ENCODE measurements around the gene ARHGAP31. TPM values are rescaled to one million over a fixed set of nuclear protein-coding genes. Genes with fewer than 3 reads are reported as not detected.
"Not testable (repeated sequence)": the region's sequence is repeated elsewhere in the genome, so short reads cannot be mapped to it uniquely, and the experiment has no call there.

The ARHGAP31 gene
- total RNA-seq, 3 donors from 2014 or later = 16.0 to 22.0 (median 17.2) TPM

DNA sequence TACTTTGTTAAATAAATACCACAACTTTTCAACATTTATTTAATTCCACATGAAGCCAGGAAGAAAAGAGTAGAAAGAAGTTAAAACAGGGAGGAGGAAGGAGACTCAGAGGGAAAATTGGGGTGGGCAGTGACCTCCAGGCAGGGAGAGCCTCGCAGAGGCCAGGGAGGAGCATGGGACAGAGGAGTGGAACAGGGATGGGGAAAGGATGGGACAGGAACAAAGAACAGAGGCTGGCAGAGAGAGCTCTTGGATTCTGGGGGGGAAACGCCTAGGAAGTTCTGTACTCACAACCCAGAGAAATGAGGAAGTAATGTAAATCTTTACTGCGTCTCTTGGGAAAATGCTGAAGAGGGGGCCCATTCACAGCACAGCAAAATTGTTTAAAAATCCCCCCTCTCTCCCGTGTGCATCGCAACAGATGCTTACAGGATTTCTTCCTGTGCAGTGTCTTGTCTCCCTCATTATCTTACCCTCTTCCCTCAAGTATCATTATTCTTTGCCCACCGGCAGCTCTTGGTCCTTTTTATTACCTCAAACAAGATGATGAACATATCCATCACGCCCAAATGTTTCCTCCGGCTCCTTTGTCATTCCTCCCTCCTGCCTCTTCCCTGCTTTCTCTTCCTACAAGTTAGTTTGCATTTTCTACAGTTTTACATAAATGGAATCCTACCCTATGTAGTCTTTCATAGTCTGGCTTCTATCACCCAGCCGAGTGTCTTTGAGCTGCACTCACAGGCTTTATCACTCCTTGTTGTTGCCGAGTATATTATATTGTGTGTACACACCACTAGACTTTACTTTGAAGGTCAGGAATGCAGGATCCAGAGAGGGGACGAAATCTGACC, 65.5 kb downstream of the ARHGAP31 start:
- H3K27me3 Mint-ChIP-seq (ENCODE audit: low read depth) = no peaks in the 10 kb centered on the region
- ATAC-seq (no peak), DNase-seq (no peak)
- no peaks in the 10 kb centered on the region for H3K36me3 Mint-ChIP-seq (ENCODE audit: insufficient read depth)
- H3K4me1 Mint-ChIP-seq (ENCODE audit: low read depth) = no peaks in the 10 kb centered on the region
- no peak overlapping the region for H3K4me3 Mint-ChIP-seq
- no peaks in the 10 kb centered on the region for H3K9me3 Mint-ChIP-seq

GRCh38 chr3:119360736-119361462, 66.7 kb downstream of the ARHGAP31 start:
- Mint-ChIP-seq H3K9me3 (no peaks in the 10 kb centered on the region), H3K36me3 (ENCODE audit: insufficient read depth) (no peaks in the 10 kb centered on the region), H3K27me3 (ENCODE audit: low read depth) (no peaks in the 10 kb centered on the region), H3K4me3 (no peak overlapping the region), H3K4me1 (ENCODE audit: low read depth) (no peaks in the 10 kb centered on the region)
- DNase-seq (no peak), ATAC-seq (no peak)

DNA sequence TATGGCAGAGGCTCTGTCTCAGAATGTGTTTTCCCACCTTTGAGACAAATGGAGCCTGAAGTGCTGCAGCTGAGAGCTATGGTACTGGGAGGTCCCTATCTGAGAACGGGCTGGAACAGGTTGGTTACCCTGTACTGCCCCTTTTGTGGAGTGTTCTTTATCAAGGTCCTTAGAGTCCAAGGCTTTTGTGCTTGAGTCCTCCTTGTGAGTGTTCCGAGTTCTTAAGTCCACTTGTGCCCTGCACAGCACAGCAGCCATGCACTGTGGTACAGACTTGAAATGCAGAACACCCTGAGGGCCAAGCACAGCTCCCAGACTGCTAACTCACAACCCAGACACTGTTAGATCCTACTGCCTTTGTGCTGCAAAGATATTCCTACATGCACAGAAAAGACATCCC, 67.8 kb downstream of the ARHGAP31 start:
- Mint-ChIP-seq H3K27me3 (ENCODE audit: low read depth) (no peaks in the 10 kb centered on the region), H3K9me3 (no peaks in the 10 kb centered on the region), H3K4me1 (ENCODE audit: low read depth) (no peaks in the 10 kb centered on the region), H3K4me3 (no peak overlapping the region), H3K36me3 (ENCODE audit: insufficient read depth) (peaks cover 3% of the 10 kb centered on the region)
- ATAC-seq (no peak), DNase-seq (no peak)

DNA sequence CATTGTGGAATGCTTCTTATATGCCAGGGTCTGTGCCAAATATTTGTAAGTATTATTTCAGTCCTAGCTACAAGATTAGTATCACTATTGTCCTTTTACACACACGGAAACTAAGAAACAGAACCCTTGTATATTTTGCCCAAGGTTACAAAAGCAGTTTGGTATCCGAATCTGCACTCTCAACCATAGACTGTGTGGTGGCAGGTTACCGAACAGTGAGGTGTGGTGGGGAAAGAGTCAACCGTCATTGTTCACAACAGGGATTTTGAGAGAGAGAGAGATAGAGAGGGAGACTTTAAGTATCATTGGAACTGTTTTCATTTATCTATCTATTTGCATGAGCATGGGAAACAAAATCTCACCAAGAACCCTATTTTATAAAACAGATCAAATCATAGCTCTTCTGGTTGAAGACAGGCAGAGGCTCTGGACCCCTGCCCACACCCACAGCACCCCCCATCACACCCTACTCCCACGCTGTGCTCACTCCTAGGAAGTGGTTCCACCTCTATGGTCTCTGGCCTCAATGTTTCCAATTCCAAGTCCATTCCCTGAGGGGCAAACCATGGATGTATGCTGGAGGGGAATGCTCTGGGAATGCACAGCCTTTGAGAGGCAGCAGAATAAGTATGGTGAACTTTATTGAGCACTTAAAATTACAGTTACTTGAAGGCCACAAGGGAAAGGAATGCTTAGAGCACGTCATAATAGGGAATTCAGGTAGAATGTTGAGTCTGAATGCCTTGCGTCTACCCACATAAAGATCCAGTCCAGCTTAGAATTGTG, 69.0 kb downstream of the ARHGAP31 start:
- Mint-ChIP-seq H3K4me3 (no peak overlapping the region), H3K4me1 (ENCODE audit: low read depth) (no peaks in the 10 kb centered on the region), H3K9me3 (no peaks in the 10 kb centered on the region), H3K27me3 (ENCODE audit: low read depth) (no peaks in the 10 kb centered on the region), H3K36me3 (ENCODE audit: insufficient read depth) (peaks cover 3% of the 10 kb centered on the region)
- ATAC-seq = no peak
- no peak for DNase-seq

GRCh38 chr3:119364401-119364800, 70.2 kb downstream of the ARHGAP31 start:
- no peak for DNase-seq
- Mint-ChIP-seq H3K9me3 (no peaks in the 10 kb centered on the region), H3K27me3 (ENCODE audit: low read depth) (no peaks in the 10 kb centered on the region), H3K4me3 (no peak overlapping the region), H3K4me1 (ENCODE audit: low read depth) (no peaks in the 10 kb centered on the region), H3K36me3 (ENCODE audit: insufficient read depth) (peaks cover 11% of the 10 kb centered on the region)
- ATAC-seq = no peak

DNA sequence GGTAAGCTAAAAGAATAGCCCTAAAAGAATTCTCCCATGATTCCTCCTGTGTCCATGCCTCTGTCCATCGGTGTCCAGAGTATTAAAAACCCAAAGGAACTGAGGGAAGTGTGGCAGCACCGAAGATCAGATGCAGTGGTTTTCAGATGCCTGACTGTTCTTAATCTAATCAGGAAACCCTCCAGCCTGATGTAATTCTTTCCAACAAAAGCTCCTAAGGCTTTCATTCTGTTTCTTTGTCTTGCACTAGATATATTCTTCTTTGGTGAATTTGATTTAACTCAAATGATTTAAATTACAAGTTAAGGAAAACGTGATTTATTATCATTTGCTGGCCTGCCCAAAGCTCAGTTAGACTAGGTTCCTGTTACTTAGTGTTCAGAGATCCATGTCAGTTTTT, 71.2 kb downstream of the ARHGAP31 start:
- Mint-ChIP-seq H3K9me3 (no peaks in the 10 kb centered on the region), H3K4me3 (no peak overlapping the region), H3K27me3 (ENCODE audit: low read depth) (no peaks in the 10 kb centered on the region), H3K4me1 (ENCODE audit: low read depth) (no peaks in the 10 kb centered on the region), H3K36me3 (ENCODE audit: insufficient read depth) (peaks cover 12% of the 10 kb centered on the region)
- DNase-seq = no peak
- no peak for ATAC-seq

- Mint-ChIP-seq H3K4me3 (no peak overlapping the region), H3K4me1 (ENCODE audit: low read depth) (no peaks in the 10 kb centered on the region), H3K9me3 (peaks cover 3% of the 10 kb centered on the region), H3K36me3 (ENCODE audit: insufficient read depth) (peaks cover 17% of the 10 kb centered on the region), H3K27me3 (ENCODE audit: low read depth) (no peaks in the 10 kb centered on the region)
- no peak for ATAC-seq
- no peak for DNase-seq
These were observed 72.8 kb downstream of the ARHGAP31 start for GRCh38 chr3:119367000-119367399.

DNA sequence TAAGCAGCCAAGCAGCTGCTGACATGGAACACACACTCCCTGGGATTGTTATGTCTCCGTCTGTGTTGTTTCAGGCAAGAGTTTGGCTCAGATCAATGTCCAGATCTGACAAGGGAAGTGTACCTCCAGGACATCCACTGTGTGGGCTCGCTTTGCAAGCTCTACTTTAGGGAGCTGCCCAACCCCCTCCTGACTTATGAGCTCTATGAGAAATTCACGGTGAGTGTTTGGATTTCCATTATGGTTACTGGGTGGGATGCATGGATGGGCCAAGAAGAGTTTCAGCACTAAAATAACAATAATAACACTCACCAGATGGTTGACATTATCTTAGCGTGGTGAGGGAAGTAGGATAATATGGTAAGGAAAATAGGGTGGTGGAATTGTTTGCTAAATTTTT, 74.1 kb downstream of the ARHGAP31 start:
- Mint-ChIP-seq H3K27me3 (ENCODE audit: low read depth) (no peaks in the 10 kb centered on the region), H3K4me3 (no peak overlapping the region), H3K36me3 (ENCODE audit: insufficient read depth) (peaks cover 17% of the 10 kb centered on the region), H3K4me1 (ENCODE audit: low read depth) (no peaks in the 10 kb centered on the region), H3K9me3 (peaks cover 3% of the 10 kb centered on the region)
- DNase-seq = no peak
- ATAC-seq = no peak

GRCh38 chr3:119371786-119372185, 77.6 kb downstream of the ARHGAP31 start:
- not testable (repeated sequence) for H3K9me3 Mint-ChIP-seq; ATAC-seq; H3K27me3 Mint-ChIP-seq (ENCODE audit: low read depth); DNase-seq; H3K4me3 Mint-ChIP-seq; H3K4me1 Mint-ChIP-seq (ENCODE audit: low read depth)
- peaks cover 25% of the 10 kb centered on the region for H3K36me3 Mint-ChIP-seq (ENCODE audit: insufficient read depth)

DNA sequence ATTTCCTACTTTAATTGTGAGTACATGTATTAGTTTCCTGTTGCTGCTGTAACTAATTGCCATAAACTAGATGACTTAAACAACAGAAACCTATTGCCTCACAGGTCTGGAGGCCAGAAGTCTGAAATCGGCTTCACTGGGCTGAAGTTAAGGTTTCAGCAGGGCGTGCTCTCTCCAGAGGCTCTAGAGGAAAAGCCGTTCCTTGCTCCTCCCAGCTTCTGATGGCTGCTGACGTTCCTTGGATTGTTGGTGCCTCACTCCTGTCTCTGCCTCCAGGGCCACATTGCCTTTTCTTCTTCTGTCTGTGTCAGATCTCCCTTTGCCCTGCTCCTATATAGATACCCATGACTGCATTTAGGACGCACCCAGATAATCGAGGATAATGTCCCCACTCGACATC, 80.9 kb downstream of the ARHGAP31 start:
- no peak overlapping the region for H3K4me3 Mint-ChIP-seq
- H3K9me3 Mint-ChIP-seq = peaks cover 3% of the 10 kb centered on the region
- H3K36me3 Mint-ChIP-seq (ENCODE audit: insufficient read depth) = peaks cover 20% of the 10 kb centered on the region
- no peak for DNase-seq
- peaks cover 1% of the 10 kb centered on the region for H3K4me1 Mint-ChIP-seq (ENCODE audit: low read depth)
- ATAC-seq = no peak
- no peaks in the 10 kb centered on the region for H3K27me3 Mint-ChIP-seq (ENCODE audit: low read depth)

DNA sequence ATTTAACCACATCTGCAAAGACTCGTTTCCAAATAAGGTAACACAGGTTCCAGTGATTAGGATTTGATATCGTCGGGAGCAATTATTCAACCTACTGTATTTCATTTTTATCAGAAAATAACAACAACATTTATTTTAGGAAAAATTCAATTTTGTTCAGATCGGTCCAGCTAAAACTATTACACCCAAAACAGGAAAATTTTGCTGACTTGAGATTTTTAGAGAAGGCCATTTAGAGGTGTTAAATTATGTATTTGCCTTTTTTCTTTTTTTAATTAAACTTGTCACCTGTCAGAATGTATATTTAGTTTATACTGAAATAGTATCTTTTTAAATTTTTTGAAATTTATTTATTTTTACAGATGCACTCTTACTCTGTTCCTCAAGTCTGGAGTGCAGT, 81.3 kb downstream of the ARHGAP31 start:
- DNase-seq = no peak
- Mint-ChIP-seq H3K36me3 (ENCODE audit: insufficient read depth) (peaks cover 20% of the 10 kb centered on the region), H3K4me1 (ENCODE audit: low read depth) (peaks cover 1% of the 10 kb centered on the region), H3K9me3 (peaks cover 3% of the 10 kb centered on the region), H3K4me3 (no peak overlapping the region), H3K27me3 (ENCODE audit: low read depth) (no peaks in the 10 kb centered on the region)
- no peak for ATAC-seq

DNA sequence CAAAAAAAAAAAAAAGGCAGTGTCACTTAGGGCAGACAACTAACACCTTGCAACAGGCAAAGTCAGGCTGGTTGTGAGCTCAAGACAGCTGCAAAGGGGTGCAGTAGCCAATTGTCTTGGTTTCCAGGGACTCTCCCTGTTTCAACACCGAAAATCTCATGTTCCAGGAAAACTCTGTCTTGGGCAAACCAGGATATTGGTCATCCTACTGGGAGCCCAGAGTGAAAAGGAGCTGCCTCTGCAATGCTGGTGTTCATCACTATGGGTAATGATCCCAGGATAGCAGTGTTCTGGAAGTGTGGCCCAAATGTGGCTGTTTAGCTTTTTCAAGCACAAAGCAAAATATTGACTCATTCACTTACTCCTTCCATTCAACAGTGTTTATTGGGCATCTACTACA, 82.6 kb downstream of the ARHGAP31 start:
- DNase-seq (no peak), ATAC-seq (no peak)
- Mint-ChIP-seq H3K9me3 (peaks cover 2% of the 10 kb centered on the region), H3K4me3 (no peak overlapping the region), H3K27me3 (ENCODE audit: low read depth) (no peaks in the 10 kb centered on the region), H3K36me3 (ENCODE audit: insufficient read depth) (peaks cover 21% of the 10 kb centered on the region), H3K4me1 (ENCODE audit: low read depth) (peaks cover 1% of the 10 kb centered on the region)

DNA sequence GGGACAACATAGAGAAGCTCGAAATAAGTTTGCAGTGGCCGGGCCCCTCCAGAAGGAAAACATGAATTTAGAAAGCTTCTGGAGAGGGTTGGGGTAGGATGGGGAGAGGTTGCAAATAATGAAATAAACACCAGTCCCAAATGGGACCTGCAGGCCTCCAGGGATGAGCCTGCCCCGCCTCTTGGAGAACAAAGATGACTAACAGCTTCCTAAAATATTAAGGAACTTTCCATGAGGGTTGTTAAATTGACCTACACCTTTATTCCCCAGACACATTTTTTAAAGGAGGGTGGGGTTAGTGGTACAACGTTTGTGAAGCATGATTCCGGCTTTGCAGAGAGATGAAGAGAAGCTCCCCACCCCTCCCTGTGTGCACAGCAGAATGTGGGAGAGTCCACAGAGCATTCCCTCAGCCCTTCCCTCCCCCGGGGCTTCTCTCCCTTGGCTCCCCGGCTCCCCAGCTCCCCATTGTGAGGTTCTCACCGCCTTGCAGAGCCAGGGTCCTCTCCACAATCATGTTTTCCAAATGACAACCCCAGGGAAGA, 84.1 kb downstream of the ARHGAP31 start:
- H3K4me1 Mint-ChIP-seq (ENCODE audit: low read depth) = peaks cover 1% of the 10 kb centered on the region
- peaks cover 26% of the 10 kb centered on the region for H3K36me3 Mint-ChIP-seq (ENCODE audit: insufficient read depth)
- no peaks in the 10 kb centered on the region for H3K9me3 Mint-ChIP-seq
- DNase-seq = no peak
- H3K4me3 Mint-ChIP-seq = no peak overlapping the region
- ATAC-seq = no peak
- no peaks in the 10 kb centered on the region for H3K27me3 Mint-ChIP-seq (ENCODE audit: low read depth)

DNA sequence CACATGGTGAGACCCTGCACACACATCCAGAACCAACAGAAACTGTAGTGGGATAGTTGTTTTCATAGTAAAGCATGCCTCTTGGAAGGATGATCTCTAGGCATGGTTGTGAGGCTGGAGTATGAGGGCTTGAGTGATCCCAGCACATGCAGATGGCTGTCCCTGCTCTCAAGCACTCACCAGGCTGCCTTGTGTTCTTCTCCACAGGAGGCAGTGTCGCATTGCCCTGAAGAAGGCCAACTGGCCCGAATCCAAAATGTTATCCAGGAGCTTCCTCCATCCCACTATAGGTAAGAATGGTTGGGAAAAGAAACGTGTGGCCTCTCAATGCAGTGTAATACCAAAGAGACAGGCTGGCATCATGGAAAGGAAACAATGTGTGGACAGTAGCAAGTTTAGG, 86.5 kb downstream of the ARHGAP31 start:
- no peaks in the 10 kb centered on the region for H3K27me3 Mint-ChIP-seq (ENCODE audit: low read depth)
- H3K4me1 Mint-ChIP-seq (ENCODE audit: low read depth) = no peaks in the 10 kb centered on the region
- peaks cover 28% of the 10 kb centered on the region for H3K36me3 Mint-ChIP-seq (ENCODE audit: insufficient read depth)
- ATAC-seq (no peak), DNase-seq (no peak)
- H3K9me3 Mint-ChIP-seq = no peaks in the 10 kb centered on the region
- H3K4me3 Mint-ChIP-seq = no peak overlapping the region

All from activated T-cell treated with anti-CD3 and anti-CD28 coated beads, Interleukin-2, amount 50 U/mL, for 4 hours (primary cell).